Cardiac muscle cell (in vitro differentiated cells and primary cell): Measurements from ENCODE around the gene SUPV3L1. TPM values are rescaled to one million over a fixed set of nuclear protein-coding genes. Genes with fewer than 3 reads are reported as not detected.
A peak's percentile ranks its signal among the peaks of the same experiment; 100 is the strongest.

ENCODE experiments used
- DNase-seq, 2 donors: peaks; one replicate each; pipeline versions ENCODE4 v3.0.0 to v3.0.0-alpha.2; 2010 to 2017; ENCODE audit warnings: low read depth in 1 of 2, low spot score in 1 of 2
- H3K27ac ChIP-seq: fragments of 200-600 bp; sonication (generic); 2 replicates; pipeline ENCODE4 v1.5.1; 2016
- H3K27me3 ChIP-seq: fragments of 200-600 bp; sonication (generic); 2 replicates; pipeline ENCODE4 v1.6.0; 2016; ENCODE audit warnings: control low read depth
- H3K36me3 ChIP-seq: fragments of 200-600 bp; sonication (generic); 2 replicates; pipeline ENCODE4 v1.5.1; 2016; ENCODE audit warnings: control low read depth
- H3K4me1 ChIP-seq: fragments of 200-600 bp; sonication (generic); 2 replicates; pipeline ENCODE4 v1.8.1; 2017; ENCODE audit warnings: low read depth, mild to moderate bottlenecking, mixed run types
- H3K4me3 ChIP-seq: fragments of 200-600 bp; sonication (generic); 2 replicates; pipeline ENCODE4 v1.5.1; 2016; ENCODE audit warnings: mild to moderate bottlenecking
- H3K9me3 ChIP-seq: fragments of 200-600 bp; sonication (generic); 2 replicates; pipeline ENCODE4 v1.5.1; 2017; ENCODE audit warnings: low read depth, mild to moderate bottlenecking, control low read depth
- CTCF ChIP-seq: IDR thresholded peaks from 2 replicates; pipeline ENCODE4 v1.5.1; 2012; ENCODE audit warnings: low read depth, mild to moderate bottlenecking, low read length
- polyA plus RNA-seq: library from polyadenylated mRNA; unstranded; fragments of >200 nt; fragmentation: Nextera tagmentation; extraction: Ambion mirVana; gene quantifications from 2 replicates; pipeline ENCODE4 v1.2.1, GENCODE V29; 2016
- total RNA-seq: library from RNA; depleted of rRNA; stranded (reverse); fragments of >200 nt; gene quantifications from 2 replicates; pipeline ENCODE4 v1.2.3, GENCODE V29; 2016

SUPV3L1 gene
- total and polyA plus RNA-seq, 2 experiments from 2014 or later, result 31.9 to 40.8 TPM

- no peak overlapping the region for H3K4me3 ChIP-seq
- H3K36me3 ChIP-seq, result peaks cover 20% of the 10 kb centered on the region
- no peak for TF ChIP-seq CTCF
- no peaks in the 10 kb centered on the region for H3K9me3 ChIP-seq
- no peak for DNase-seq
- H3K27ac ChIP-seq, result no peak overlapping the region
- peaks cover 8% of the 10 kb centered on the region for H3K4me1 ChIP-seq
- H3K27me3 ChIP-seq, result no peaks in the 10 kb centered on the region
Measured at GRCh38 chr10:69209787-69210484, 29.9 kb downstream of the SUPV3L1 start.

DNA sequence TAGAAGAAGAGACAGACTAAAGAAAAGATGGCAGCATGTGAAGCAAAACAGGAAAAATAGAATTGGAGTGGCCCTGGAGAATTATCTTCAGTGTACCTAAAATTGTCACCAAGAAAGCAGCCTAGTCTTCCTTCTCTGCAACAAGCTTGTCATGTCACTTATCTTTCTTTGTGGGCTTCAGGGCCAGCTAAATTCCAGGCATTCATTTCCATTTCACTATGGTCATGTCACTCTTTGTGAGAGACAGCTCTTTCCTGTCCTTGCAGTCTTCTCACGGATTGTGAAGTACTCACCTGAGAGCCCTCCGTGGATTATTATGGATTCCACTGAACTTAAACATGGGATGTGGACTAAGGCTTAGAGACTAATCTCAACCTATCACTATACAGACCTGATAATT is 31.1 kb downstream of the SUPV3L1 start:
- Histone ChIP-seq H3K36me3 (peaks cover 19% of the 10 kb centered on the region), H3K4me3 (no peak overlapping the region), H3K27ac (peak overlapping the region; percentile 34), H3K9me3 (no peaks in the 10 kb centered on the region), H3K4me1 (peaks cover 8% of the 10 kb centered on the region), H3K27me3 (no peaks in the 10 kb centered on the region)
- no peak for TF ChIP-seq CTCF
- DNase-seq, result no peak

DNA sequence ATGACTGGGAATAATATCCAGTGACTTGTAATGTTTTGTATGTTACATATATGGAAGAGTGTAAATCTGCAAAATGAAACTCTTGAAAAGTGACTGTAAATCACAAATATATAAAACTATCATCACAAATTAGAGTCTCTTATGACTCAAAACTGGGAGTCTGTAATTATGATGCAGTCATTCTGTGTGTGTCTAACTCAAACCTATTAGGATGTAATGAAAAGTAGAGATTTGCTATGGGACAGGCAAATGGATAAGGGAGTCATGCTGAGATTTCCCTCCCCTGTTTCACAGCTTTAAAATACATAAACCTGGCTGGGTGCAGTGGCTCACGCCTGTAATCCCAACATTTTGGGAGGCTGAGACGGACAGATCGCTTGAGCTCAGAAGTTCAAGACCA is 31.5 kb downstream of the SUPV3L1 start:
- no peak overlapping the region for H3K4me3 ChIP-seq
- peaks cover 8% of the 10 kb centered on the region for H3K4me1 ChIP-seq
- peak overlapping the region; percentile 34 for H3K27ac ChIP-seq
- peaks cover 15% of the 10 kb centered on the region for H3K36me3 ChIP-seq
- no peak for TF ChIP-seq CTCF
- no peaks in the 10 kb centered on the region for H3K27me3 ChIP-seq
- DNase-seq, result no peak
- no peaks in the 10 kb centered on the region for H3K9me3 ChIP-seq

DNA sequence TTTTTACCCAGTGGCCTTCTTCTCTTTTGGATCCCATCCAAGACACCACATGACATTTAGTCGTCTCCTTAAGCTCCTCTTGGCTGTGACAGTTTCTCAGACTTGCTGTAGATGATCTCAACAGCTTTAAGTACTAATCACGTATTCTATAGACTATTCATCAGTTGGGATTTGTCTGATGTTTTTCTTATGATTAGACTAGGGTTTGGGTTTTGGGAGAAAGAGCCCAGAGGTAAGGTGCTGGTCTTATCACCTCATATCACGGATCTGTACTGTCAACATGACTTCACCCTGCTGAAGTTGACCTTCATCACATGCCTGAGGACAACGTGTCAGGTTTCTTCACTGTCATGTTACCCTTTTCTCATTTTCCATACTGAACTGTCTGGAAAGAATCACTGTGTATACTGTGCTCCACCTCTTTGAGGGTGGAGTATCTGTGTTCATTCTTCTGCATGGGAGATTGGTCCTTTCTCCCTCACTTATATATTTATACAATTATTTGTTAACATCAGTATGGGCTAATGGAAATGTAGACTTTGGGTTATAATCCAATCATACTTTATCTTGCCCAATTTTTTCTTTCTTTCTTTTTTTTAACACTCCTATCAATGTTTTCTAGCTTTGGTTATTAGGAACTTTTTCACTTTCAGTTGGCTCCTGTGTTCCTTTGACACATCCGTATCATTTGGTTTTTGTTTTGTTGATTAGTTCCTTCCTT is 33.7 kb downstream of the SUPV3L1 start:
- no peak for TF ChIP-seq CTCF

GRCh38 chr10:69214666-69215131 is 34.7 kb downstream of the SUPV3L1 start:
- DNase-seq, result no peak
- Histone ChIP-seq H3K27me3 (no peaks in the 10 kb centered on the region), H3K9me3 (no peaks in the 10 kb centered on the region), H3K4me1 (peaks cover 8% of the 10 kb centered on the region), H3K4me3 (no peak overlapping the region), H3K36me3 (no peaks in the 10 kb centered on the region), H3K27ac (no peak overlapping the region)
- TF ChIP-seq CTCF, result no peak

More for the DNA sequence above, 33.7 kb downstream of the SUPV3L1 start:
- Histone ChIP-seq H3K4me1 (peaks cover 8% of the 10 kb centered on the region), H3K27ac (no peak overlapping the region), H3K36me3 (peaks cover under 1% of the 10 kb centered on the region), H3K9me3 (no peaks in the 10 kb centered on the region), H3K4me3 (no peak overlapping the region), H3K27me3 (no peaks in the 10 kb centered on the region)
- DNase-seq, result no peak
